H54 (cell line): ENCODE measurements around the gene ROCK2.

Experiments
- DNase-seq: peaks from one replicate; pipeline ENCODE4 v3.0.0; 2011; ENCODE audit warnings: low spot score, mixed read lengths; ENCODE audit not compliant: insufficient read length
- FAIRE-seq: peaks from 3 replicates; lab custom pipeline; 2011; peaks lifted over from hg19 to GRCh38; lab: Jason Lieb, UNC
- POLR2A ChIP-seq: IDR thresholded peaks from 2 replicates; pipeline ENCODE4 v1.6.1; 2011; ENCODE audit warnings: low read depth, mild to moderate bottlenecking, low read length

ROCK2 gene

GRCh38 chr2:11375689-11376027 is 31.2 kb upstream of the ROCK2 start:
- no peak for TF ChIP-seq POLR2A
- DNase-seq (no peak), FAIRE-seq (no peak)

- no peak for FAIRE-seq
- no peak for DNase-seq
- TF ChIP-seq POLR2A: no peak
These were observed 30.7 kb upstream of the ROCK2 start for GRCh38 chr2:11375025-11375688.

GRCh38 chr2:11373096-11373495 is 28.7 kb upstream of the ROCK2 start:
- no peak for DNase-seq
- TF ChIP-seq POLR2A: no peak
- FAIRE-seq: no peak

GRCh38 chr2:11371092-11371937 is 26.9 kb upstream of the ROCK2 start:
- DNase-seq: no peak
- no peak for TF ChIP-seq POLR2A
- FAIRE-seq: no peak

- DNase-seq: no peak
- no peak for TF ChIP-seq POLR2A
- FAIRE-seq: no peak
These were observed 26.1 kb upstream of the ROCK2 start for GRCh38 chr2:11370377-11371091.

- no peak for DNase-seq
- FAIRE-seq: no peak
These were observed 23.7 kb upstream of the ROCK2 start for GRCh38 chr2:11368059-11368572.

GRCh38 chr2:11367170-11367730 is 22.8 kb upstream of the ROCK2 start:
- no peak for TF ChIP-seq POLR2A
- FAIRE-seq (no peak), DNase-seq (no peak)

More at GRCh38 chr2:11368059-11368572, 23.7 kb upstream of the ROCK2 start:
- TF ChIP-seq POLR2A: no peak

- TF ChIP-seq POLR2A: no peak
- DNase-seq (no peak), FAIRE-seq (no peak)
These were observed 21.9 kb upstream of the ROCK2 start for GRCh38 chr2:11366326-11366741.

- DNase-seq (no peak), FAIRE-seq (no peak)
- no peak for TF ChIP-seq POLR2A
These were observed 20.9 kb upstream of the ROCK2 start for GRCh38 chr2:11365096-11365879.

GRCh38 chr2:11364565-11364887 is 20.1 kb upstream of the ROCK2 start:
- FAIRE-seq (no peak), DNase-seq (no peak)
- no peak for TF ChIP-seq POLR2A

- FAIRE-seq: no peak
- DNase-seq: no peak
- TF ChIP-seq POLR2A: no peak
These were observed 19.6 kb upstream of the ROCK2 start for GRCh38 chr2:11363868-11364564.

- TF ChIP-seq POLR2A: no peak
- FAIRE-seq: no peak
- no peak for DNase-seq
These were observed 15.4 kb upstream of the ROCK2 start for GRCh38 chr2:11359865-11360264.
